ENCODE data around the gene MEPE. TPM values are rescaled to one million over a fixed set of nuclear protein-coding genes. Genes with fewer than 3 reads are reported as not detected.

The MEPE gene
- total and polyA plus RNA-seq, 4 donors, result 0.02 TPM; not detected in 3

DNA sequence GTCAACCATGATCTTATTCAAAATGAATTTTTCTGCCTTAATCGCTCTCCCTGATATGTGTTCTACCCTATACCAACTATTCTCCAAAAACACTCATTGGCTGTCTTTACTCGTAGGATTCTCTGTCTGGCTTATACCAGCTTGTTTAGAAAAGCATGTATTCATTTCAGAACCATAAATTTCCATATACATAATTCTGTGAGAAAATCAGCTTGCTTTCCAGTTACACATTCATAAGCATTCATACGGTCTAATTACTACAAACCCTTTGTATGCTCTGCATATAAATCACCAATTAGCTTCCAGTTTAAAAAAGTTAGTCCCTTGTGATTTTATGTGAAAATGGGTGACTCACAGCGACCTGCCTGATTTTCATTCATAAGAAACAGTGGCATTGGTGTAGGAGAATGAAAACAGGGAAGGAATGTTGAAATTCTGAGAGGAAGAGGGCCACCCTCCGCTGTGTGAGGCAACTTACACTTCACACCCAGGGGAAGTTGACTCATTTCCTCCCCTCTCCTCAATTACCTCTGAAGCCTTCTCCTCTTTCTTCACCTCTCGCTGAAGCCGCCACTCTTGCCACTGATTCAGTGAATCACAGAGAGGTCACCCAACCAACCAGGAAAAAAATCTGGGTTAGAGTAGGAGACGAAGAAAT is 63.3 kb downstream of the MEPE start:
- Histone ChIP-seq H3K27me3 (ENCODE audit: control insufficient read depth in 3 of 3, insufficient read depth in 3 of 3, low read length in 2 of 3) (no peaks in the 10 kb centered on the region), H3K4me3 (no peak overlapping the region), H3K27ac (ENCODE audit: low read depth in 1 of 2, low read length in 1 of 2) (no peak overlapping the region), H3K9ac (ENCODE audit: insufficient read depth in 1 of 2, low read length in 2 of 2) (no peak overlapping the region), H3K9me3 (ENCODE audit: control insufficient read depth in 4 of 4, insufficient read depth in 3 of 4, low read length in 3 of 4) (peaks cover 0 to 2% (median 0%) of the 10 kb centered on the region in 4 donors), H3K36me3 (ENCODE audit: control insufficient read depth in 4 of 4, insufficient read depth in 4 of 4, low read length in 4 of 4) (no peaks in the 10 kb centered on the region), H3K4me1 (ENCODE audit: control insufficient read depth in 5 of 5, insufficient read depth in 5 of 5, low read length in 5 of 5) (no peaks in the 10 kb centered on the region)
- DNase-seq, result no peak
- WGBS, 2 donors, result 30 to 41% methylated on average over 8 of the region's 8 CpGs
- ATAC-seq (ENCODE audit: insufficient read depth, low FRiP score), result peak; percentile 79
- TF ChIP-seq, protein P1, sequence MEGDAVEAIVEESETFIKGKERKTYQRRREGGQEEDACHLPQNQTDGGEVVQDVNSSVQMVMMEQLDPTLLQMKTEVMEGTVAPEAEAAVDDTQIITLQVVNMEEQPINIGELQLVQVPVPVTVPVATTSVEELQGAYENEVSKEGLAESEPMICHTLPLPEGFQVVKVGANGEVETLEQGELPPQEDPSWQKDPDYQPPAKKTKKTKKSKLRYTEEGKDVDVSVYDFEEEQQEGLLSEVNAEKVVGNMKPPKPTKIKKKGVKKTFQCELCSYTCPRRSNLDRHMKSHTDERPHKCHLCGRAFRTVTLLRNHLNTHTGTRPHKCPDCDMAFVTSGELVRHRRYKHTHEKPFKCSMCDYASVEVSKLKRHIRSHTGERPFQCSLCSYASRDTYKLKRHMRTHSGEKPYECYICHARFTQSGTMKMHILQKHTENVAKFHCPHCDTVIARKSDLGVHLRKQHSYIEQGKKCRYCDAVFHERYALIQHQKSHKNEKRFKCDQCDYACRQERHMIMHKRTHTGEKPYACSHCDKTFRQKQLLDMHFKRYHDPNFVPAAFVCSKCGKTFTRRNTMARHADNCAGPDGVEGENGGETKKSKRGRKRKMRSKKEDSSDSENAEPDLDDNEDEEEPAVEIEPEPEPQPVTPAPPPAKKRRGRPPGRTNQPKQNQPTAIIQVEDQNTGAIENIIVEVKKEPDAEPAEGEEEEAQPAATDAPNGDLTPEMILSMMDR (IDR thresholded peaks at IDR 0.05; ENCODE audit: control extremely low read depth, extremely low read depth), result no peak

Other genes starting within 250 kb of the MEPE start
- gene DSPP, start 224.4 kb upstream of the MEPE start, total RNA-seq, result not detected
- gene DSPP, start 224.4 kb upstream of the MEPE start, polyA plus RNA-seq, result not detected
- gene DMP1, start 182.7 kb upstream of the MEPE start, total RNA-seq, result not detected
- gene DMP1, start 182.7 kb upstream of the MEPE start, polyA plus RNA-seq, result not detected
- under 1 TPM; 0.12 to 0.37 TPM for gene IBSP, start 33.4 kb upstream of the MEPE start, total RNA-seq
- gene IBSP, start 33.4 kb upstream of the MEPE start, polyA plus RNA-seq, result under 1 TPM in 1 of 2 donors, not detected in 1; 0.19 TPM
- gene SPP1, start 142.7 kb downstream of the MEPE start, total RNA-seq, result 100 to 1,000 TPM in 1 of 2 donors, 10 to 100 TPM in 1; 29.3 to 433 TPM
- 100 to 1,000 TPM in 1 of 2 donors, 1 to 10 TPM in 1; 5.4 to 196 TPM for gene SPP1, start 142.7 kb downstream of the MEPE start, polyA plus RNA-seq
- 10 to 100 TPM; 24.4 to 71.2 TPM for gene PKD2, start 174.7 kb downstream of the MEPE start, total RNA-seq
- 1 to 10 TPM; 8.5 to 9.8 TPM for gene PKD2, start 174.7 kb downstream of the MEPE start, polyA plus RNA-seq

Measured in lung (tissue), 12 donors.